ENCODE results near the gene AKAP13. TPM values are rescaled to one million over a fixed set of nuclear protein-coding genes. Genes with fewer than 3 reads are reported as not detected.

Gene AKAP13
- total and polyA plus RNA-seq, 2 donors (not counting 1 experiment from before 2014, with no cell fraction given), result 73.8 to 358 TPM

DNA sequence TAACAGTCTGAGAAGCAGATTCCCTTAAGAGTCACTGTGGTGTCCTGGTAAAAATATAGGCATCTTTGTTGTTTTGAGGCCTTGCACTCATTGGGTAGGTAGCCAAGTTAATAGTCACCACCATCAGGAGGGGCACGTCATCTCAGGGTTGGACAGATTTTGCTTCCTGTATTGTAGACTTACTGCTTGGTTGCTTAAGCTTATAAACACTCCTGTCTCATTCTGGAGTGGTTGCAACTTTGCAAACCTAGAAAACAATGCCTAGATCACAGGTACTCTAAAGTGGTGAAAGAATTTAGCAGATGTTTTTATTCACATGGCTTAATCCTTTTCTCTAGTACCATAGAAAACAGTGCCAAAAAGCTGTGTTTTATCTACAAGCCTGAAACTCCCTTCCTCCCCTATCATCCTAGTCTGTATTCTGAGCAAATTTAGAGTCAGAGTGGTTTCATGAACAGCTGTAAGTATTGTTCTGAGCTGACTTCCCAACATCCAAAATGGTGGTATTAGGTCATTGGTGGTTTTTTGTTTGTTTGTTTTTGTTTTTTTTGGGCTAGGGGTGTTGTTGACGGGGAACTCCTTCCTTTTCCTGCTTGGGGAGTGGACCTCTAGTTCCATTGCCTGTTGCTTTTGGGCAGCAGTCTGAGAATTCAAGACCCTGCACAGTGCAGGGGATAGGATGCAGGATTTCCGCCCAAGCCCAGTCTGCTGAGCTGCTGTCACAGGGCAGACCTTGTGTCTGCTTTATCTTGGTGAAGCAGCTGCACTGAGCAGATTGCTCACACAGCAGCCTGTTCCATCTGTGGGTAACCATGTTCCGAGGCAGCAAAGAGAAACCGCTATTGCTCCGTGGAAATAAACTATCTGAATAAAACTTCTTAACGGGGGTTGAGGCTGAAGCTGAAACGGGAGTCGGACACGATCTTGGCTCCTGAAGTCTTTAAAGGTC is 202.0 kb downstream of the AKAP13 start:
- Histone ChIP-seq H3K36me3 (replicated peaks in 1 of 2; ENCODE audit: control extremely low read depth in 1 of 2, control insufficient read depth in 1 of 2, extremely low read depth in 1 of 2, insufficient read depth in 2 of 2, low read length in 1 of 2) (peaks cover 17 to 59% of the 10 kb centered on the region in 2 experiments), H2AFZ (ENCODE audit: insufficient read depth, low read depth, low read length, poor library complexity, severe bottlenecking) (no peak overlapping the region), H4K20me1 (ENCODE audit: control insufficient read depth, insufficient read depth, low read length, poor library complexity, severe bottlenecking) (peaks cover 5% of the 10 kb centered on the region), H3K27ac (ENCODE audit: low read length in 2 of 2) (peak overlapping the region; percentile 84 to 94), H3K4me1 (ENCODE audit: control insufficient read depth in 2 of 2, insufficient read depth in 2 of 2, low read length in 2 of 2) (peaks cover 55 to 58% of the 10 kb centered on the region in 2 donors), H3K9ac (ENCODE audit: low read length) (peak overlapping the region; percentile 57), H3K4me3 (ENCODE audit: control extremely low read depth in 1 of 5, extremely low read depth in 1 of 5, insufficient read depth in 1 of 5, low read depth in 2 of 5, low read length in 4 of 5) (peak overlapping the region; percentile 1 to 42 (median 34)), H3K4me2 (replicated peaks; ENCODE audit: low read depth, low read length, poor library complexity, severe bottlenecking) (peak overlapping the region; percentile 71), H3K79me2 (ENCODE audit: control insufficient read depth, insufficient read depth, low read length) (peaks cover 46% of the 10 kb centered on the region), H3K9me3 (ENCODE audit: control extremely low read depth in 1 of 3, control insufficient read depth in 2 of 3, insufficient read depth in 1 of 3, low read length in 2 of 3) (no peaks in the 10 kb centered on the region), H3K27me3 (replicated peaks in 1 of 4; ENCODE audit: control extremely low read depth in 1 of 4, control insufficient read depth in 3 of 4, insufficient read depth in 4 of 4, low read length in 3 of 4) (no peaks in the 10 kb centered on the region)
- DNase-seq (peak; percentile 78), ATAC-seq (ENCODE audit: low read depth) (peak; percentile 65)
- intact Hi-C loops (cut with micrococcal nuclease), result loop anchor here (1.0 to 10.0 kb wide), 9 partner anchors 40 to 268 kb away; no protein-coding TSS in a partner anchor
- peak overlapping the region; percentile 85 for H3K4me3 Mint-ChIP-seq
- no peaks in the 10 kb centered on the region for H3K27me3 Mint-ChIP-seq
- POLR2A ChIA-PET, result interaction anchor here (0.7 to 1.3 kb wide), 6 partner anchors 27 to 202 kb away, joined by 3 to 4 read pairs (median 4); partner anchors contain the start of gene AKAP13
- CTCF ChIA-PET, result interaction anchor here (0.8 to 1.1 kb wide), 5 partner anchors 9 to 286 kb away, joined by 3 read pairs; no protein-coding TSS in a partner anchor
- TF ChIP-seq, protein P1, sequence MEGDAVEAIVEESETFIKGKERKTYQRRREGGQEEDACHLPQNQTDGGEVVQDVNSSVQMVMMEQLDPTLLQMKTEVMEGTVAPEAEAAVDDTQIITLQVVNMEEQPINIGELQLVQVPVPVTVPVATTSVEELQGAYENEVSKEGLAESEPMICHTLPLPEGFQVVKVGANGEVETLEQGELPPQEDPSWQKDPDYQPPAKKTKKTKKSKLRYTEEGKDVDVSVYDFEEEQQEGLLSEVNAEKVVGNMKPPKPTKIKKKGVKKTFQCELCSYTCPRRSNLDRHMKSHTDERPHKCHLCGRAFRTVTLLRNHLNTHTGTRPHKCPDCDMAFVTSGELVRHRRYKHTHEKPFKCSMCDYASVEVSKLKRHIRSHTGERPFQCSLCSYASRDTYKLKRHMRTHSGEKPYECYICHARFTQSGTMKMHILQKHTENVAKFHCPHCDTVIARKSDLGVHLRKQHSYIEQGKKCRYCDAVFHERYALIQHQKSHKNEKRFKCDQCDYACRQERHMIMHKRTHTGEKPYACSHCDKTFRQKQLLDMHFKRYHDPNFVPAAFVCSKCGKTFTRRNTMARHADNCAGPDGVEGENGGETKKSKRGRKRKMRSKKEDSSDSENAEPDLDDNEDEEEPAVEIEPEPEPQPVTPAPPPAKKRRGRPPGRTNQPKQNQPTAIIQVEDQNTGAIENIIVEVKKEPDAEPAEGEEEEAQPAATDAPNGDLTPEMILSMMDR (IDR thresholded peaks at IDR 0.05), result no peak
- no peak for TF ChIP-seq EZH2 (IDR thresholded peaks at IDR 0.05; ENCODE audit: borderline replicate concordance, insufficient read depth, low read depth, low read length, poor library complexity, severe bottlenecking)
- no peaks in the 10 kb centered on the region for H3K9me3 Mint-ChIP-seq (ENCODE audit: insufficient read depth)
- peaks cover 67% of the 10 kb centered on the region for H3K4me1 Mint-ChIP-seq
- WGBS (ENCODE audit: insufficient coverage), result 3% methylated on average over 6 of the region's 10 CpGs
- peak overlapping the region; percentile 94 for H3K27ac Mint-ChIP-seq

Measured in B cell (primary cell).